ENCODE results near the gene TUBB2A.
A peak's percentile ranks its signal among the peaks of the same experiment; 100 is the strongest.
"Not testable (repeated sequence)": the region's sequence is repeated elsewhere in the genome, so short reads cannot be mapped to it uniquely, and the experiment has no call there.

Gene TUBB2A

DNA sequence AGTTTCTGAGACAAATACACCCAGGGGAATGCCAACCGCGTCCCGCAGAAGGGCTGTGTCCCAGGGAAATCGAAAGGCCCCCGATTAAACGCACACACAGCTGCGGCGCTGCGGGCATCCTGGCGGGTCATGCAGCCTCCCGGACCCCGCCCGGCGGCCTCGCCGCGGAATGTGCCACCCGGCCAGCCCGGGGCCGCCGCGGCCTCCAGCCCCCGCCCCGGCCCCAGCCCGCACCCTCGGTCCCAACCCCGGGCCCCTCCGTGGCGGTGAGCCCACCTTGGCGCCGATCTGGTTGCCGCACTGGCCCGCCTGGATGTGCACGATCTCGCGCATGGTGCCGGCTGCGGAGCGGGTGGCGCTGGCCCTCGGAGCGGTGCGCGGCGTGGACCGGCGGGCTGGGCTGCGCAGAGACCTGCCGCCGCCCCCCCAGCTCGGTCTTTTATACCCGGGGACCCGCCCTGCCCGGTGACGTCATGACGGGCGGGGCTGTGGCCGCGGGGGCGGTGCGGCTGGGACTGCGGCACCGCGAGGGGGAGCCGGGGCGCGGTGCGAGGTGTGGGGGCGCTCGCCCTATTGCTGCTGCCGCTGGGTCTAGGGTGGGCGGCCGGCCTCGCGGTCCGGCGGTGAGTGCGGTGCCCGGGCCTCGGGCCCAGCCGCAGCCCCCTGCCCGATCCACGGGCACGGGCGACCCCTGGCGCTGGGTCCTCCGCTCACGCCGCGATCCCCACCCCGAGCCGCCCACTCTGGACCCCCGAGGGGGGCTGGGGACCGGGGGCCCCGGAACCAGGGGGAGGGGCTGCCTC lies at the start of gene TUBB2A:
Gene TUBB2A (minus strand): TSS at position 414 of the 803 bp plus-strand sequence. CDS start 81 bp downstream, at position 333.
- DNase-seq, result peak; percentile 81 to 90

DNA sequence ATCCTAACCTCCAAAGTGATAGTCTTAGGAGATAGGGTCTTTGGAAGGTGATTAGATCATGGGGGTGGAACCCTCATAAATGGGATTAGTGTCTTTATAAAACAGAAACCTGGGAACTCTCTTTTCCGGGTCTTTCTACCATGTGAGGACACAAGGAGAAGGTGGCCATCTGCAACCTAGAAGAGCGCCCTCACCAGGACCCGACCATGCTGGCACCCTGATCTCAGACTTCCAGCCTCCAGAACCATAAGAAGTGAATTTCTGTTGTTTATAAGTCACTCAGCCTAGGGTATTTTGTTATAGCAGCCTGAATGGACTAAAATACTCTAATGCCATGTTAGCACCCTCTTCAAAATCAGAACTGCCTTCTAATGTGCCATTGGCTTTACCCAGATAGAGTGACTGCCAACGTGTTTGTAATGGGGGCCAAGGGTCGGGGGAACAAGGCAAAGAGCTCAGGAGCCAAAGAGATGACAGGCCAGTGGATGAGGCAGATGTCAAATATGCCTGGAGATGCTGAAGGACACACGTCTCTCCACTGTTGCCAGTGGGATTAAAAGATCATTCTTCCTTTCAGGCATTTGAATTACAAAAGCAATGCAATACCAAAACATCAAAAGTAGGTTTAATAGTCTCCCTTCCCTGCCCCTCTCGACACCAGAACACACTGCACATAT lies 49.1 kb upstream of the TUBB2A start:
- no peak for DNase-seq

DNA sequence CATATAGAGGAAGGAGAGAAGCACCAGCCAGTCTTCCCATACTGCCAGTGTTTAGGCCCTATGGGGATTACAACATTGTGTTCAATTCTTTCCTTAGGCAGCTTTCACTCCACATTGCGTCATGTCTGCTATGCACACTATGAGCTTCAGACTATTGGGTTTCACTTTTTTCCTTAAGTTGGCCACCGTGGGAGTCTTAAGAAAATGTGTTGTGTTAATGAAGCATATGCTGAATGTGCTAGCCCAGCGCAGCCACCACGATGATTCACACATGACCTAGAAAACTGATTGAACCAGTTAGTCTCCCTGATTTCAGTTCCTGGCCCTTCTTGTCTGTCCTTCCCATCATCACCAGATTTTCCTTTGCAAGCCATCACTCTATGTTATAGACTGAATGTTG lies 48.6 kb upstream of the TUBB2A start:
- no peak for DNase-seq

DNA sequence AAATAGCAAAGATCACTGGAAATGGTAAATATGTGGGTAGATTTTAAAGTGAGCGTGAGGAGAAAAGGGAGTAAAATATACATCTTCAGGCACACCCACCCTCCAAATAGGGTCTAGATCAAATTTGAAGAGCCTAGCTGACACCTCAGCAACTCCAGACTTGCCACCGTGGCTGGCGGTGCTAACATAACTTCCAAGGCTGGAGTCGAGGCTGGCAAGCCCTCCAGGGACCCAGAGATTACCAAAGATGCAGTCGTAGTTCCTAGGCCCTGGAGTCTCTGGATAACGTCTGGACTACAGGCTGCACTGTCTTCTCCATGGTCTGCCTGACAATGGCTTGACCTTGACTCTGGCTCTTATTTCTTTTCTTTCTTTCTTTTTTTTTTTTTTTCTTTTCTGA lies 47.6 kb upstream of the TUBB2A start:
- no peak for DNase-seq

DNA sequence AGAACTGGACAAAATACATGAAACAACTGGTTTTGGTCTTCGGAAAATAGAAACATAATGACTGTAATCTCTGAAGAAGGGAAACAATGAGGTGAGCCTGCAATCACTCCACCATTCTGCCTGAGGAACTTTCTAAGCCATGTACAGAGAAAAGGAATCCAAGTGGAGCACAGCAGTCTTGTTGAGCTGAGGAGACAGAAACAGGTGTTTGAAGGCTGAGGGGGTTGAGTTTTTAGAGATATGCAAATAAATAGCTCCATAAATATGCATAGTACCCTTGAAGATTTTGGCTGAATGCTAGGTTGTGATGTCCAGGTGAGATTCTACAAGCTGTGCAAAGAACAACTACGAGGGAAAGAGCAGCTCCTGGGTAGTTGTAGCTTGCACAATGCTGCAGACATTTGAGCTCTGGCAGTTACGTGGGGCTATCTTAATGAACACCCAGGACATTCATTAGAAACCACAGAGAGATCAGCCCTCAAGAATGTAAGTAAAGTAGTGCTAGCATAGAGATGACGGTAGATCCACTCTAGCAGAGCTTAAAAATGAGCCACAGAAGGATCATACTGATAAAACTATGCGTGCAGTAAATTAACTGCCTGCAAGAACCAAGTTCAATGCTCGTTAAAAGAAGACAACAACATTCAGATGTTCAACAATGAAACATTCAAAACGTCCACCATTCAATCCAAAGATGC lies 45.8 kb upstream of the TUBB2A start:
- DNase-seq, result no peak

DNA sequence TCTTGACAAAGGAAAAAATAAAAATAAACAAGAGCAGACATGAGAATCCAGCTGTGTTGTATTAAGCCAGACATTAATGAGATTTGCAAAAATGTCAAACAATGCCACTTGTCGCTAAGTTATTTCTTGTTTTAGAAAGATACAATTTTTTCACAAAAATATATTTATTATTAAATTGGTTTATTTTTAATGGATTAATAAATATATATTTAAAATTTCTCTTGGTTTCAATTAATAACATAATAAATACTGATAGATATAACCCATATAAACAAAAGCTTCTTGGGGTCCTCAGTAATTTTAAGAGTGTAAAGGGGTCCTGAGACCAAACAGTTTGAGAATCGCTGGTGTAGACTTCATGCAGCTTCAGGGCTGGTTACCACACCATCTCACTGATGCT lies 44.0 kb upstream of the TUBB2A start:
- no peak for DNase-seq

DNA sequence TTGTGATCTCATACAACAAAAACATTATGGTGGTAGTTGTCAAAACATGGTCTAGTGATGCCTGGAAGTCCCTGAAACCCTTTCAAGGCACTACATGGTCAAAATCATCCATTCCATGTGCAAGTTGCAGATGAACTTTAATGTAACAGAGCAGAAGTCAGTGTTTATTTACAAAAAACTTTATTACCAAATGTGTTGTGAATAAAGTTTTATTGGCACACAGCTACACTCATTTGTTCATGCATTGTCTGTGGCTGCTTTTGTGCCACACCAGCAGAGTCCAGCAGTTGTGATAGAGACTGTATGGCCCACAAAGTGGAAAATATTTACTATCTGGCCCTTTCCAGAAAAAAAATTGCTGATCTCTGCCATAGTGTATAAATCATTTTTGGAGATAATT lies 43.3 kb upstream of the TUBB2A start:
- DNase-seq, result no peak

DNA sequence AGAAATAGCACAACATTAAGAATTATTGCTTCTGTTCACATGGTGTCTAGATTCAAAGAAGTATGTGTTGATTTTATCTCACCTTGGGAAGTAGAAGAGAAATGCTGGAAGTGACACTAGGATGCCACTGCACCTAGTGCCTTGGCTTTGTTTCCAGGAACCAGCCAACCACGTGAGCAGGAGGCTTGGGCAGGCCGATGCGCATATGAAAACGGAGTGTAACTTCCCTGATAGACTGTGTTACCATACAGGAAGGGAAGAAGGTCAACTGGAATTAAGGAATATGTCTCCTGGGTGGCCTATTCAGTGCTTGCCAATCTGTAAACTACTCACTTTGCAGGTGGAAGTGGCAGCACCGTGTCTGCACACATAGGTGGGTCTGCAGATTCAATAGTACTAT lies 42.0 kb upstream of the TUBB2A start:
- DNase-seq, result no peak

DNA sequence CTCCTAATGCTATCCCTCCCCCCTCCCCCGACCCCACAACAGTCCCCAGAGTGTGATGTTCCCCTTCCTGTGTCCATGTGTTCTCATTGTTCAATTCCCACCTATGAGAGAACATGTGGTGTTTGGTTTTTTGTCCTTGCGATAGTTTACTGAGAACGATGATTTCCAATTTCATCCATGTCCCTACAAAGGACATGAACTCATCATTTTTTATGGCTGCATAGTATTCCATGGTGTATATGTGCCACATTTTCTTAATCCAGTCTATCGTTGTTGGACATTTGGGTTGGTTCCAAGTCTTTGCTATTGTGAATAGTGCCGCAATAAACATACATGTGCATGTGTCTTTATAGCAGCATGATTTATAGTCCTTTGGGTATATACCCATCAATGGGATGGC lies 40.4 kb upstream of the TUBB2A start:
- not testable (repeated sequence) for DNase-seq

DNA sequence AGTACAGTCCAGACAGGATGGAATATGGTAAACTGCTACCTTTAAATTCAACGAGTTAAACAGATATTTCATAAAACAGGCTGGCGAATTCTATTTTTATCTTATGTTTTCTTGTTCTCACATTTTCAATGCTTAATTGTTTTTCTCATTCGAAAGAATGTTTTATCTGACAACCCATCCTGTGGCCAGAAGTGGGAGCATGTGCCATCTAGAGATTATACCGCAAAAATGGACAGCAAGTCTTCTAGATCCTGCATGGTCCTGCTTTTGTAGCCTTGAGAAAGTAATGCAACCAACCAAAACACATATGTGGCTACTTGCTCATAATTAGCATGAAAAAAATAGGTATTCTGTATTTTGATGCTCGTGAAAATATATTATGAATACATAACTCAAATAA lies 39.4 kb upstream of the TUBB2A start:
- no peak for DNase-seq

DNA sequence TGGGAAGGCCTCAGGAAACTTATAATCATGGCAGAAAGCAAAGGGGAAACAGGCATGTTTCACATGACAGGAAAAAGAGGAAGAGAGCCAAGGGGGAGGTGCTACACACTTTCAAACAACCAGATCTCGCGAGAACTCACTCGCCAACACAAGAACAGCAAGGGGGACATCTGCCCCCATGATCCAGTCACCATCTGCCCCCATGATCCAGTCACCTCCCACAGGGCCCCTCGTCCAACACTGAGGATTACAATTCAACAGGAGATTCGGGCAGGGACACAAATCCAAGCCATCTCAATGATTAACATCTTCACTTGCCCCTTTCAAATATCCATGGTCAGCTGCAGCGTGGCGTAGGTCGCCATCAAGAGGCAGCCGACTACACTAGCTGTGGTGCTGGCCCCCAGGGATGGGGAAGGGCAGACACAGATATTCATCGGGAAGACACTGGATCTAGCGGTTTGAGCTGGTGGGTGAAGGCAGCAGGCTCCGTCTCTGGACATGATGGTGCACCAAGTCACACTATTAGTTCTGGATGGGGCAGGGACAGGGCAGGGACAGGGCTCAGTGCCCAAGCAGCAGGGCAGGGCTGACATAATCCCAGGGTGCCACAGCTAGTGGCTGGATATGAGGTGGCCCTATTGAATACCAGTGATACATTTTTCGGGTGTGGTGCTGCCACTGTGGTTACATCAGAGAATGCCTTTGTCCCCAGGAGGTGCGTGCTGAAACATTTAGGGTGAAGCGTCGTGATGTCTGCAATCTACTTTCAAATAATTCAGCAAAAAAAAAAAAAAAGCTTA lies 38.6 kb upstream of the TUBB2A start:
- DNase-seq, result no peak

DNA sequence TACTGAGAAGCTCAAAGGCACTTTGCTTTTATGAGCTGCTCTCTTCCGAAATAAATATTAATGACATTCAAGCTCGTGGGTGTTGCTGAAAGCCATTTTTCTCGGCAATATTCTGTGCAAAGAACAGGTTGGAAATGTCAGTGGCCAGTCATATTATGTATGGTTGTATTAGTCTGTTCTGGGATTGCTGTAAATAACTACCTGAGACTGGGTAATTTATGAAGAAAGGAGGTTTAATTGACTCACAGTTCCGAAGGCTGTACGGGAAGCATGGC lies 38.0 kb upstream of the TUBB2A start:
- no peak for DNase-seq

DNA sequence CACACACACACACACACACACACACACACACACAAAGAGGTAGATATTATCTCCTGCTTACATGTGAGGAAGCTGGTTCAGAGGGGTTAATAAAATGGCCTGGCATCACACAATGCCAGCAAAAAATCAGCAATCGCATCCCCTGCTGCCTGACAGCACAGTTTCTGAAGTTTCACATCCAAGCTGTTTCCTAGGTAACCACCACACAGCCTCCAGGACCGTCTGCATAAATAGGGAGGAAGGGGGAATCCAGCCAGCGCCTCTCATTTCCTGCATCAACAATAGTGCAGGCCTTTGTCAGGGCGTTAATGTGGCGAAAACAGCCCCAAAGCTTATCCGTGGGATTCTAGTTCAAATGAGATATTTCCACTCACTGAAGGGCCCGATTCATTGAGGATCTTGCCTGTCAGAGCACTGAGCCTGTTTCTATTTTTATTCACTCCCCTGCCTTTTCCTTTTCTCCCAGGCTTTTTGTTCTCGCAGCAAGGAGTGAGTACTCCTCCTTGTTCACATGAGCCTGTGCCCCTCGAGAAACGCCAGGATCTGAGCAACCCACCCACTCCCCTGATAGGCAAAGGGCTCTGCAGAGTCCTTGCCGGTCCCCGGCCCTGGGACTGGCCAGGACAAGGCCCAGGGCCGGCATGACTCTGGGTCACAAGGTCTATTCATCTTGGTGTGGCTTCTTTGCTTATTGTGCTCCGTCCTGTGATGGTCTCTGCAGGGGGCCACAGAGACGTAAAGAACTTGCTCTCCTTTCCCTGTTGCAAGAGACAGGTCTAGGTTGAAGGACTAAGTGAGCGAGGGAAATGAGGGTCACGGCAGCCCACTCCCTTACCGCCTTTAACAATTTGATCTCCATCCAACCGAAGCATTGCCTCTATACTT lies 37.4 kb upstream of the TUBB2A start:
- no peak for DNase-seq

DNA sequence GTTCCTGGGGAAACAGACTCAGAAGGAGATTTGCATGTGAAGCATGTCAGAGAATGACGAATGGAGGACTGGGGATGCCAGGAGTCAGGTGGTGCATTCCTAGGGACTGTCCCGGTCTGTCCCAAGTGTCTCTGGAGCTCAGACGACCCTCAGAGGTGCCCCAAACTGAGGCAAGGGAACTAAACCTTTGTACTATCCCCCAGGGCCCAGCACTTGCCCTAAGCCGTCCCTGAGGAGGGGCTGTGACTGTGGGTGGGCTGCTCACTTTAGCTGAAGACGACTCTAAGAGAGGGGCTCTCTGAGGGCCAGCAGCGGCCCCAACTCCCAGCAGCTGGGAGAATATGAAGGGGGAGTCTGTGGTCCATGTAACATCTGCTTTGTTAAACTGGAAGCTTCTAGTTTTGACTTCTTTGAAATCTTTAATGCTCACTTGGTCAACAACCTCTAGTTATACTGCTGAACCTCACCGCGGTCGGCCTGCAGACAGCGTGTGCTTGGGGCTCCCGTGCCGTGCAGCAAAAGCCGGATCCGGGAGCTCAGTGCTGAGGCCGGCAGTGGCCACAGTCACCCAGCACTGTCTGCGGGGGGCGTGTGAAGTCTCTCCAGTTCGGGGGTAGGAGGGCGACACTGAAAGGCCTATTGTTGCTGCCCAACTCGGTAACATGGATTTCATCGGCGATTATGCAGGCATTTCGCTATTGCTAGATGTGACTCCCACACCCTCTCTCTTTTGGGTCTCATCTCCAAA lies 35.9 kb upstream of the TUBB2A start:
- DNase-seq, result no peak

DNA sequence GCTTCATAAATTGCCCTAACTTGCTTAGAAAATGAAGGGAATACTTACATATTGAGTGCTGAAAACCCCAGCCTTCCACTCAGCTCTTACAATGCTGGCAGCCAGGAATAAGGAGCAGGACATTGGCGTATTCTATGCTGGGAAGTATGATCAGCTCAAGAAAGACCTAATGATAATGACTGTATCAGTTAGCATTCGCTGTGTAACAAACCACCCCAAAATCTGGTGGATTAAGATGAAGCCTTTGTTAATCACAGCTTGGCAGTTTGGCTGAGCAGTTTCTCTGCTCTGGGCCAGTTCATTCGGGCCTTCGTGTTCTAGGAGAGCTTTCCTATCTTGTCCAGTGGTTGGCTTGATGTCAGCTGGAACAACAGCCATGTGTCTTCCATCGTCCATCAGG lies 33.4 kb upstream of the TUBB2A start:
- DNase-seq, result no peak

DNA sequence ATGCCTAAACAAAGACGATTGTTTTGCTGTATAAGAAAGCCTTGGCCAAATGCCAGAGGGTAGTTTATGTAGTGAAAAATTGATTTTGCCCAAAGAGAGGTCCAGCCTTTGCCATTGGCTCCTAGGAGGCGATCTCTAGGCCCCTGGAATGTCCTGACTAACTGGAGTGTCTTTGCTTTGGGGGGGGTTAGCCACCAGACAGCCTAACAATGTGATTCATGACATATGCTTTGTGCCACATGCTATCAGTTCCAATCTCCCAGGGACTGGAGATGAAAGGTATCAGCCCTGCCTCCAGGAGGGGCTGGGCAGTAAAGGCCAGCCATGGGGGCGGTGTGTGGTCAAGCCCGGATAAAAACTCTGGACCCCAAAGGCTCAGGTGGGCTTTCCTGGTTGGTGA lies 32.7 kb upstream of the TUBB2A start:
- DNase-seq, result no peak

DNA sequence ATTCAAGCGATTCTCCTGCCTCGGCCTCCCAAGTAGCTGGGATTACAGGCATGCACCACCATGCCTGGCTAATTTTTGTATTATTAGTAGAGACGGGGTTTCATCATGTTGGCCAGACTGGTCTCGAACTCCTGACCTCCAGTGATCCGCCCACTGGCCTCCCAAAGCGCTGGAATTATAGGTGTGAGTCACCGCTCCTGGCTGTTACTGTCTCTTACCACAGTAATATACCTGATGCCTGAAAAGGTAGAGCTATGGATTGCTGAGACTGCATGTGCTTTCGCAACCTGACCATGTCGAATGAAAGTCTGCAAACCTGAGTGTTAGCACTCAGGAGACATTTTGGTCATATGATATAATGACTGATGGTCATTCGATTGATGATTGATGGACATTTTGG lies 31.8 kb upstream of the TUBB2A start:
- not testable (repeated sequence) for DNase-seq

DNA sequence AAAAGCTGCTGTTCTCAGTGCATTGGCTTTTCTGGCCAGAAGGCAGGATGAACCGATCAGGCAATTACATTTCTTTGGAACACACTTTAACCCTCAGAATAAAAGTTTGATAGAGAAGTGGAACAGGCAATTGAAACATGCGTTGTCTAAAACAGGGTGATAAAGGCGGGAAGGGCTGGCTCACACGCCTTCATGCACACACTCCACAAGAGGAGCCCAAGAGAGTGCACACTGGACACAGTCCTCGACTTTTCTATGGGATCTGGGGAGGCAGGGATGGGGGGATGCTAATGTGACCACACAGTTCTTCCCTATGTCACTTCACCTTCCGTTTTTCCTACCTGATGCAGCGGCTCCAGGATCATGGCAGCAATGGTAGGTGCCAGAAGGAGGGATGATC lies 30.9 kb upstream of the TUBB2A start:
- no peak for DNase-seq

DNA sequence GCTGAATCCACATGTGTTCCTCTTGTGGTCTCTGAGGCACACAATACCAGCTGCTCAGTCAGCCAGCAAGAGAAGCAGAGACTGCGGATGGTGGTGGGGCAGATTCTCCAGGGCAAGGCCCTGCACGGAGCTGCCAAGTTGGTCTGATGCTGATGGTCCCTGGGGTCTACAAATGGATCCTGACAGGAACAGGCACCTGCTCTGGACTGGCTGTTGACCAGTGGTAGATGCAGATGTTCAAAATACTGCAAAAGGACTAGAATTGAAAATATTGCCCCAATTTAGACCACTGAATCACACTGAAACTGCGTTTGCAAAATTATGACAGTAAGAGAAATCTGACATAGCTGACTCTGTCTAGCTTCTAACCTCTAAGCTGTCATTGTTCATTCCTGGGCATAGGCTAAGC lies 29.6 kb upstream of the TUBB2A start:
- no peak for DNase-seq

DNA sequence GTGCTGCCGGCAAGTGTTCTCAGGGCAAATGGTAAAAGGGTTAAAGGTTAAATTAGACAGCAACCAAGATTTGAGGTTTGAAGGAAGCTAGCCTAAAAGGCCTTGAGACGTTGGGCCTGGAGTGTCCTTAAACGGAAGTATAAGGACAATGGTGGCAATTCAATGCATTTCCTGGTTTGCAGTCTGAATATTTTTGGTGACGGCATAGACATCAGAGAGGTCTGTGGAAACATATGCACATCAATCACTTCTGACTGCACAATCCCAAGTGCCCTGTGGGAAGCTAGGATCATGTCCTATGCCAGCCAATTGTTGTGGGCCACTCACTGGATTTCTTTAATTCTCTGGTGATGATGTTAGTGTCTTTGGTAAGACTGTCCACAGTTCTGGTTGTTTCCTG lies 25.7 kb upstream of the TUBB2A start:
- no peak for DNase-seq

DNA sequence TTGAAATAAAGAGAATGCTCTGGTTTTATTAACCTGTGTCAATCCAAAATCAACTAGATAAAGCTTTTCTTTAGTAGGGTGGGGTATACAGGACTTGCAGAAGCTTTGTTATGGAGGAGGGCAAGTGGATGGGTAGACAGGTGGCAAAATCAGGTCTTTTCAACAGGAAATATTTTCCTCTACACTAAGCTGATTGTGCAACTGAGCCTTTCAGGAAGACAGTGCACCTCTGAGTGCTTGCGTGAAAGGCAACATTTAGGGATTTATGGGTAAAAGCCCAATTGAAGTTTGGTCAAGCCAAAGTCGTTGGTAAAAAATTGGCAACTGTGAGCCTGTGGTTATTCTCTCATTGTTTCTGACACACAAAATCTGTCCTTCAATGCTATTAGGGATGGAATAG lies 23.8 kb upstream of the TUBB2A start:
- no peak for DNase-seq

DNA sequence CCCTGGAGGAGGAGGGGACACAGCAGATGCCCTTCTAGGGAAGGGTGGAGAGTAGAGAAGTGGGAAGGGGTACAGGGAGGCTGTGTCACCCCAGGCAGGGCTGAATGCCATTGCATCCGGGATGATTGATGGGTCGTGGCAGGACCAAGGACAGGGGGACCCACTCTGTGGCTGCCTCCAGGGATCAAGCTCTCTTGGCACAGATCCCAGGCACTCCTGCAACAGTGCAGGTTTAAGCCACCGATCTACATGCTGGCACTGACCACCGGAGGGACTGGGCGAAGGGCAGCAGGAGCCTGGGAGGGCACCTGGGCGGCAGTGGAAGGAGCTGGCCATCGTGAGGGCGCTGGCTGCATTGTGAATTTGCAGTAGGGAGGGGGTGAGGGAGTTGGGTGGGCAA lies 22.6 kb upstream of the TUBB2A start:
- not testable (repeated sequence) for DNase-seq

Data from CD4-positive, alpha-beta T cell treated with Interferon alpha-2 for 1 hour (primary cell).